MG63 (cell line): ENCODE data around the gene GATC. TPM values are rescaled to one million over a fixed set of nuclear protein-coding genes. Genes with fewer than 3 reads are reported as not detected.
"Not testable (repeated sequence)": the region's sequence is repeated elsewhere in the genome, so short reads cannot be mapped to it uniquely, and the experiment has no call there.

Experiments
- DNase-seq: peaks from one replicate; pipeline ENCODE4 v3.0.0-alpha.2; 2020
- H3K27me3 ChIP-seq: fragments of 250-450 bp; sonication (Bioruptor Pico); 2 replicates; pipeline ENCODE4 v1.5.1; 2020; ENCODE audit warnings: mild to moderate bottlenecking, moderate library complexity
- H3K36me3 ChIP-seq: fragments of 250-450 bp; sonication (Bioruptor Pico); 2 replicates; pipeline ENCODE4 v1.5.1; 2020; ENCODE audit warnings: mild to moderate bottlenecking, moderate library complexity
- H3K4me3 ChIP-seq: fragments of 250-450 bp; sonication (Bioruptor Pico); 2 replicates; pipeline ENCODE4 v1.5.1; 2020; ENCODE audit warnings: mild to moderate bottlenecking, moderate library complexity
- H3K9me3 ChIP-seq: fragments of 250-450 bp; sonication (Bioruptor Pico); 2 replicates; pipeline ENCODE4 v1.5.1; 2020; ENCODE audit warnings: mild to moderate bottlenecking, moderate library complexity
- total RNA-seq: library from RNA; depleted of rRNA; stranded (reverse); fragments of >200 nt; shearing (Covaris generic); gene quantifications from 2 replicates; pipeline ENCODE4 v1.2.3, GENCODE V29; 2014; ENCODE audit warnings: low replicate concordance

Gene GATC
- total RNA-seq, 1 experiment from 2014 or later = 14.8 TPM

DNA sequence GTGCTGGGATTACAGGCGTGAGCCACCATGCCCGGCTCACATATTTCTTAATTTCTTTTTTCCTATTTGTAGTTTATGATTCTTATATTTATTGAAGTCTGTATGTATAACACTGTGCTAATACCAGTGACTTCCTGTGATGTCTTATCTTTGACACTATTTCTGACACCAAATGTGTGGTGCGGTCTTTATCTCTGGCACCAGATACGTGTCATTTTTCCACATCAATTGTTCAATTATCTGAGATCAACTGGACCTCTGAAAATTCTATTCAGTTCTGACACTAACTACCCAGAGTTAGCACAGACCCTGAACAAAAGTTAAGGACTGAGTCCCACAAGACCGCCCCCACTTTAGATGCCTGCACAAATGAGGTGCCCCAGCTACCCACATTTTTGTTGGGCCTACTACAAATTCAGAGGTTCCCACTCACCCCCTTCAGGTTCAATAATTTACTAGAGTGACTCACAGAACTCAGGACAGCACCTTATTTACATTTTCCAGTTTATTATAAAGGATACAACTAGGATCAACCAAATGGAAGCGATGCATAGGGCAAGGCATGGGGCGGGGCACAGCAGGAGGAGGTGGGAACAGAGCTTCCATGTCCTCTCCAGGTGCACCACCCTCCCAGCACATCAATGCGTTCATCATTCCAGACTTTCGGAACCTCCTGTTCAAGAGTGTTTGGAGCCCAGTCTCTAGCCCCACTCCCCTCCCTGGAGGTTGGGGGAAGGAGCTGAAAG, 35.0 kb downstream of the GATC start:
- Histone ChIP-seq H3K9me3 (no peaks in the 10 kb centered on the region), H3K27me3 (no peaks in the 10 kb centered on the region), H3K4me3 (no peak overlapping the region), H3K36me3 (no peaks in the 10 kb centered on the region)
- no peak for DNase-seq

DNA sequence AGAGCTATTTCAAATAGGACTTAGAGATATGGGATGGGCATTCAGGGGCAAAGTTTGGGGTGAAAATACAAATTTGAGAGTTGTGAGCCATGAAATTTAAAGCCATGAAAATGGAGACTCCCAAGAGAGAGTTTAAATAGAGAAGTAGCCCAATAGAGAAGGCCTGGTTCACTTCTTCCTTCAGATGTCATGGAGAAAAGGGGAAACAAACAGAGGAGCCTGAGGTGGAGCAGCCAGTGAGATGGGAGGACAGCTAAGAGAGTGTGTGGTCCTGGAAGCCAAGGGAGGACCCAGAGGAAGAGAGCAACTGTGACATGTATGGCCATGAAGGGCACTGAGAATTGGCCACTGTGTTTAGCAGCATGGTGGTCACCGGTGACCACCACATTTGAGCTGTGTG, 37.4 kb downstream of the GATC start:
- Histone ChIP-seq H3K36me3 (no peaks in the 10 kb centered on the region), H3K4me3 (no peak overlapping the region), H3K27me3 (no peaks in the 10 kb centered on the region), H3K9me3 (no peaks in the 10 kb centered on the region)
- DNase-seq = no peak

DNA sequence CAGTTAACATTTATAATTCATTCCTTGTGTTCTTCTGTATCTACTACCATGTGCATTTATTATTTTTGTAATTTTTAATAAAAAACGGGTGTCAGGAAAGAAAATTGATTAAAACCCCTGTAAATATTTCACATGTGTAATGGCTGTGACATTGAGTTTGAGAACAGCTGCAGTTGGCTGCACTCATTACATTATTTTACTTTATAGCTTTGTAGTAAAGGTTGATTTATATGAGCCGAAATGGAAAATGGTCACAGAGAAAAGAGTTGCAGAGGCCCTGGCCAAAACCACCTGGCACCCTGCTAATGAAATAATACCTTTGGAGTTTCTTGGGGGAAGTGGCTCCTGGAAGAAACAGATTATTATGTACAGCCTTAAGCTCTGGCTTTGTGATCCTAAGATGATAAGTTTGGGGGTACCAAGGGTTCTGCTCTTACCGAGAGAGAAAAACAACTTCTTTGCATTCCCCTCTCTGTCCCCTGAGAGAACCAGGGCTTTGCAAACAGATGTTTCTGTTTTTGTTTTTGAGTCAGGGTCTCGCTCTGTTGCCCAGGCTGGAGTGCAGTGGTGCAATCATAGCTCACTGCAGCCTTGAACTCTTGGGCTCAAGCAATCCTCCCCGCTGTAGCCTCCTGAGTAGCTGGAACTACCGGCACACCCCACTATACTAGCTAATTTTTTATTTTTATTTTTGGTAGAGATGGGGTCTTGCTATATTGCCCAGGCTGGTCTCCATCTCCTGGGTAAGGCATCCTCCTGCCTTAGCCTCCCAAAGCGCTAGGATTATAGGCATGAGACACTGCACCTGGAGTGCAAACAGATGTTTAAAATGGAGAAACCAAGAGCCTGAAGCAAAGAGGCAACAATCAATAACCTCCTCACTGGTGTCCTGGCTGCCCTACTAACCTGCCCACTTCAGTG, 40.0 kb downstream of the GATC start:
- H3K27me3 ChIP-seq = no peaks in the 10 kb centered on the region
- H3K9me3 ChIP-seq = no peaks in the 10 kb centered on the region
- no peak overlapping the region for H3K4me3 ChIP-seq
- no peak for DNase-seq
- H3K36me3 ChIP-seq = peaks cover 9% of the 10 kb centered on the region

DNA sequence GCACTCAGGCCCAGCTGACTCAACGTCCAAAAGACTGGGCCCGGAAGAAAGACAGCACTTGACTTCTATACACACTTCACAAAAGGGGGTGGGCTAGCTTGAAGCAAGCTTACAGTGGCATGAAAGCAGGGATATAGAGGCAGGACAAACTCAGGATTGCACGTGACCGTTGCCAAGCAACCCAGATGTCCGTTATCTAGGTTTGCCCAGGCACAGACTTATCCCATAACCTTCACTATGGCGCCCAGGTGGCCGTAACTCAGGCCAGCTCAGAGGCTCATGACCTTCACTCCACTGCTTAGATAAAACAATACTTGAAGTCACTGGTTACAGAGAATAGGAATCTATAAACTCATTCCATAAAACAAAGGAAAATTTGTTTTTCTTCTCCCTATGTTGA, 41.3 kb downstream of the GATC start:
- not testable (repeated sequence) for DNase-seq, H3K27me3 ChIP-seq, H3K9me3 ChIP-seq, H3K4me3 ChIP-seq
- H3K36me3 ChIP-seq = peaks cover 11% of the 10 kb centered on the region

DNA sequence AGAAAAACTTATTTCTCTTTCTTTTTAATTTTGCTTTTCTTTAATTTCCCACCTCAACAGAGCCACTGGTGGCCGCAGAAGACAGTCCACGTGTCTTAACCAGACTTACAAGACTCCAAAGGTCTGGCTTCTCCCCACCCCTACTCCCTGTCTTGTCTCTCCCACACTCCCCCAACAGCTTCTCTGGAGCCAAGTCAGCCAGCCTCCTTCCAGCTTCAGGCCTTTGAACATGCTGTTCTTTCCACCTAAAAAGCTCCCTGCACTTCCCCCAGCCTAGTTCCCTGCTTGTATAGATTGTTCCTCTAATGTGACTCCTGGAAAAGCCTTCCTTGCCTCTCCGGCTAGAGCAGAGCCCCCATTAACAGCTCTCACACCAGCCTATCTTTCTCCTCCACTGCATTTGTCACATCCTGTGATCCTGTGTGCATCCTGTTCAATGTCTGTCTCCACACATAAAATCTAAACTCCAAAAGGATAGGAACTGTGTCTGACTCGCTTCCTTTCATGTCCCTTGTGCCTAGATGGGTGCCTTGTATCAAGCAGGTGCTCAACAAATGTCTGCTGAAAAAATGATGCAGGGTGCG, 41.9 kb downstream of the GATC start:
- no peaks in the 10 kb centered on the region for H3K27me3 ChIP-seq
- H3K9me3 ChIP-seq = no peaks in the 10 kb centered on the region
- no peak overlapping the region for H3K4me3 ChIP-seq
- H3K36me3 ChIP-seq = peaks cover 11% of the 10 kb centered on the region
- DNase-seq = no peak

DNA sequence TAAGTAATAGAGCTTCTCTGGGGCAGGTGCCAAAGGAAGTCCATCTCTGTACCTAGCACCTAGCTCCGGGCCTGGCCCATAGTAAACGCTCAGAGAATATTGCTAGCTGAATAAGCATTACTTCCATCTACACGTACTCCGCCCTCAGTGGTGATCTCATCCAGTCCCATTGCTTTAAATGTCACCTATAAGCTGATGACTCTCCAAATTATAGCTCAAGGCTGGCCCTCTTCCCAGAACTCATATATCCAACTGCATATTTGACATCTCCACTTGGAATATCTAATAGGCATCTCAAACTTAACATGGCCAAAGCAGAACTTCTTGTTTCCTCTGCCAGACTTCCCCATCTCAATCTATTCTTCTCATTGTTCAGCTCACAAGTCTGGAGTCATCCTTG, 42.8 kb downstream of the GATC start:
- Histone ChIP-seq H3K27me3 (no peaks in the 10 kb centered on the region), H3K9me3 (no peaks in the 10 kb centered on the region), H3K36me3 (peaks cover 11% of the 10 kb centered on the region), H3K4me3 (no peak overlapping the region)
- DNase-seq = peak; percentile 49

DNA sequence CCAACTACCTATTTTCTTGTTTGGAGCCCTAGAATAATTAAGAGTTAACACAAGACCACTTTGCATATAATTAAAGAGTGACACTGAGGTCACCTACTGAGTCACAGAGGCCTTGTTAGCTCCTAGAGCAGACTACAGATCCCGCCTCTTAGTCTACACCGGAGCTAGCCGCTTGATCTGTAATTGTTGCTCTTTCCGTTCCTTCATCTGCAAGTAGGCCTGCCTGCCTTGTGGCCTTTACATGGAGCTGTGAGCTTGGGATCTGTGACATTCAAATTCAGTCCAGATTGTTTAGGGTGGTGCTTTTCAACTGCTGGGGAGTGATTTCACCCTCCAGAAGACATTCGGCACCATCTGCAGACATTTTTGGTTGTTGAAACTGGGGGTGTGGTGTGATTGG, 44.1 kb downstream of the GATC start:
- Histone ChIP-seq H3K9me3 (no peaks in the 10 kb centered on the region), H3K27me3 (no peaks in the 10 kb centered on the region)

DNA sequence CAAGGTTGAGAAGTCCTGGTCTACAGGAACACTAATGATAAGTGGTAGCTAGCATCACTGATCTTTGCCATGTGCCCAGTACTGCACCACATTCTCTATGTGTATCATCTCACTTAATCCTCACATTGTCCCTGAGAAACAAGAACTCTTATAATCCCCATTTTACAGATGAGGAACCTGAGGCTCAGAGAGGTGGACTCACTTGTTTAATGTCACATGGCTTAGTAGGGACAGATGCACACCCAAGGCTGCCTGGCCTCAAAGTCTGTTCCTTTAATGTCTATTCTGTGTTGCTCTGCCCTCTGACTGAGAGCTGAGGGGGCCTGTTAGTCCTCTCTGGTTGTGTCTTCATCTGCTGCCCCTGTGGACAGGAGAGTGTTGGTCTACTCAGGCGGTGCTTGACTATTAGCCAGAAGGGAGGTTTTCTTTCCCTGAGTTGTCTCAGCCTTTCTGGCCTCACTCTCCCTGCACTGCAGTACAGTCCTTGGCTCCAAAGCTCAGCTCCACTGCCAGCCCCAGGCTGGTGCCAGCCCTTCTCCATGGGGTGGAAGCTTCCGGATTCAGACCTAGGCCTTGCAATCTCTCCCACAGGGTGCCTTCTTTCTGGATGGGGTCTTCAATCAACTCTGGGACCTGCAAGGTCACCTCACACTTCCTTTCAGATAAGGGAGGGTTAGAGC, 44.7 kb downstream of the GATC start:
- Histone ChIP-seq H3K27me3 (no peaks in the 10 kb centered on the region), H3K9me3 (no peaks in the 10 kb centered on the region)
- DNase-seq = no peak

More for the DNA sequence above, 44.1 kb downstream of the GATC start:
- H3K36me3 ChIP-seq = peaks cover 11% of the 10 kb centered on the region
- DNase-seq = no peak
- no peak overlapping the region for H3K4me3 ChIP-seq

DNA sequence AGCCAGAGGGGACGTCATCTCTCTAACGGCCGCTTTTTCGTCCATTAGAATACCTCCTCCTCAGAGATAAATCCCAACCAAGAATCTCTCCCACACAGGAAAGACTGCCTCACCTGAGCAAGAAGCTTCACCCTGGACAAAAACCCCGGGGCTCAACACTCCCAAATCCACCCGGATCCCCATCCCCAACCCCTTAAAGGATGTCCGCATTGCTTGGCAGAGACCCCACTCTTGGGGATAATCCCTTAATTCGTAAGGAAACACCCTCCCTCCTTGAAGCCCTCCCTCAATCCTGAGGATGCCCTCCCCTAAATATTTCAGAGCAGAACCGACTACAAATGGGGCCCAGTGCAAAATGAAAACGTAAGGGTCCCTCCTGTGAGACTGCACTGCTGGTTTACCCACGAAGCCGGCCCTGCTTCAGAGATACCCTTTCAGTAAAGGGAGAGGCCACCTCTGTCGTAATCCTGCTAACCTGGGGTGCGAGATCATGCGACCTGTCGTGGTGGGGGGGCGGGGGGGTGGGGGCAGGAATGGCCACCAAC, 49.0 kb downstream of the GATC start:
- Histone ChIP-seq H3K36me3 (peaks cover 41% of the 10 kb centered on the region), H3K4me3 (peak overlapping the region; percentile 85), H3K9me3 (no peaks in the 10 kb centered on the region), H3K27me3 (no peaks in the 10 kb centered on the region)
- DNase-seq = no peak

More for the DNA sequence above, 44.7 kb downstream of the GATC start:
- Histone ChIP-seq H3K36me3 (peaks cover 11% of the 10 kb centered on the region), H3K4me3 (no peak overlapping the region)

DNA sequence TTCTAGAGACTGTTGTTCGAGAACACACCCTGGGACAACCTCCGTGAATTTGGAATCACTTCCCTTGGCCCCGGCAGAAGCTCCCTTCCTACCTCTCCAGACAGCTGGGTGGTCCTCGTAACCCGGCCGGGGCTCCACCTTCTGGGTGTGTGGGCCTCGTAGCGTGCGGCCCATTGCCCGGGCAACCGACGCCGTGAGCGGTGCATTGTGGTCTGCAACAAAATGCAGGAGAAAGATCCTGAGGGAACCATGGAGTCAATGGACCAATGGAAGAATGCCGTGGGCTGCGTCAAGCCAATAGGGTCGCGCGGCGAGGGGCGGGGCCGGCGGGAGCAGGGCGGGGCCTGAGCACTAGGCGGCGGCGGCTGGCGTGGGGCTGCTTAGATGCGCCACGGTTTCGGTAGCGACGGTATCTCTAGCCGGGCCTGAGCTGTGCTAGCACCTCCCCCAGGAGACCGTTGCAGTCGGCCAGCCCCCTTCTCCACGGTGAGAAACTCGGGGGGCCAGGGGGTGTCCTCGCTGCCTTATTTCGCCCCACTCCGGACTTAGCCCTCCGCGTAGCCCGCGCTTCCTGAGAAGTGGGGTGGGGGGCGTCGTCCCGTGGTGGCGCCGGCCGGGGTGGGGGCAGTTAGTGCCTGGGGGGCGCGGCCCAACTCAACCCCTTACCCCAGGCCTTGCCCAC, 49.6 kb downstream of the GATC start, which contains the start of gene DYNLL1:
Gene DYNLL1, plus strand, starts transcription at position 383 of the 682 bp plus-strand sequence. CDS start 309 bp downstream, outside the sequence.
- H3K27me3 ChIP-seq = no peaks in the 10 kb centered on the region
- peak within 1 kb of the TSS; percentile 85 for H3K4me3 ChIP-seq
- DNase-seq = peak; percentile 93
- peaks cover 42% of the 10 kb centered on the region for H3K36me3 ChIP-seq
- H3K9me3 ChIP-seq = no peaks in the 10 kb centered on the region

DNA sequence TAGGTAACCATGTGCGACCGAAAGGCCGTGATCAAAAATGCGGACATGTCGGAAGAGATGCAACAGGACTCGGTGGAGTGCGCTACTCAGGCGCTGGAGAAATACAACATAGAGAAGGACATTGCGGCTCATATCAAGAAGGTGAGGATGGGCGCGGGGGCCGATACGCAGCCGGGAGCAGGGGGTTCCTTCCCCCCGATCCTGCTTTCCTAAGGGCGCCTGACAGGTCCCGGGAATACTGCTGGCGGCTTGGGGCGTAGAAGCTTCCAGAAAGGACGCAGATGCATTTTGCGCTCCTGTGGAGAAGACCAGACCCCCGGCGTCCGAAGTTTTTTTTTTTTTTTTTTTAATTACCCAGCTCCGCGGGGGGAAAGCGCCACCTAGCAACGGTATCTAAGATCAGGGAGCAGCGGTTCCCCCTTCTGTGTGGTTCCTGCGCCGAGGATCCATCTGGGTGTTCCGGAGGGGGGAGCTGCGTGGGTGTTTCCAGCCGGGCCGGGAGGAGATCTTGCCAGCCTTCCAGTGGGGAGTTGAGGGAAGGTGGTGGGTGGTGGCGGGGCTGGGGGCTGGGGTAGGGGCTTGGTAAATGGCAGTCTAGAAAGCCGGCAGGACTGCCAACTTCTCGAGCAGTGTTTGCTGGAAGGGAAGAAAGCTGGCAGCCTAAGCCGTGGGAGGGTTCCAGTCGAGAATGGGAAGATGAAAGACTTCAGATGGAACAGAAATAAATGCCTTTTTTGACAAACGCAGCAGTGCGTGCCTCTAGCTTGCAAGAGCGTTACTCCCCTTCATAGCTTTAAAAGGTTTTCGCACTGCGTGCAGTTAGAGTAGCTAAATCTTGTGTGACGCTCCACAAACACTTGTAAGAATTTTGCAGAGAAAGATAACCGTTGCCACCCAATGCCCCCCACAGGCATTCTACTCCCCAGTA, 50.4 kb downstream of the GATC start:
- DNase-seq = peak; percentile 49
- Histone ChIP-seq H3K27me3 (no peaks in the 10 kb centered on the region), H3K4me3 (peak overlapping the region; percentile 85), H3K36me3 (peaks cover 41% of the 10 kb centered on the region), H3K9me3 (no peaks in the 10 kb centered on the region)

DNA sequence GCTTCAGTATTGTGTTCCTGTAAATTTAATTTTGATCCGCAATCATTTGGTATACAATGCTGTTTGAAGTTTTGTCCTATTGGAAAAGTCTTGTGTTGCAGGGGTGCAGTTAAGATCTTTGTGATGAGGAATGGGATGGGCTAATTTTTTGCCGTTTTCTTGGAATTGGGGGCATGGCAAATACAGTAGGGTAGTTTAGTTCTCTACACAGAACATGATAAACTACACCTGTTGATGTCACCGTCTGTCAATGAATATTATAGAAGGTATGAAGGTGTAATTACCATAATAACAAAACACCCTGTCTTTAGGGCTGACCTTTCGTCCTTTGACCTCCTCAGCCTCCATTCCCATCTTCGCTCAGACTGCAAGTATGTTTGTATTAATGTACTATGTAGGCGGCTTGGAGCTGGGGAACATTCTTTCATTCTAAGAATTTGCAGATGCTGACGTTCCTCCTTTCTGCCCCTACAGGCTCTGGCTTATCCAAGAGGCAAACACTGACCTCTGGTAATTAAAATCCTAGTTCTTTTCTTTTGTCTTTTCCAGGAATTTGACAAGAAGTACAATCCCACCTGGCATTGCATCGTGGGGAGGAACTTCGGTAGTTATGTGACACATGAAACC, 51.4 kb downstream of the GATC start:
- Histone ChIP-seq H3K36me3 (peaks cover 44% of the 10 kb centered on the region), H3K27me3 (no peaks in the 10 kb centered on the region), H3K9me3 (no peaks in the 10 kb centered on the region), H3K4me3 (peak overlapping the region; percentile 85)
- DNase-seq = no peak

DNA sequence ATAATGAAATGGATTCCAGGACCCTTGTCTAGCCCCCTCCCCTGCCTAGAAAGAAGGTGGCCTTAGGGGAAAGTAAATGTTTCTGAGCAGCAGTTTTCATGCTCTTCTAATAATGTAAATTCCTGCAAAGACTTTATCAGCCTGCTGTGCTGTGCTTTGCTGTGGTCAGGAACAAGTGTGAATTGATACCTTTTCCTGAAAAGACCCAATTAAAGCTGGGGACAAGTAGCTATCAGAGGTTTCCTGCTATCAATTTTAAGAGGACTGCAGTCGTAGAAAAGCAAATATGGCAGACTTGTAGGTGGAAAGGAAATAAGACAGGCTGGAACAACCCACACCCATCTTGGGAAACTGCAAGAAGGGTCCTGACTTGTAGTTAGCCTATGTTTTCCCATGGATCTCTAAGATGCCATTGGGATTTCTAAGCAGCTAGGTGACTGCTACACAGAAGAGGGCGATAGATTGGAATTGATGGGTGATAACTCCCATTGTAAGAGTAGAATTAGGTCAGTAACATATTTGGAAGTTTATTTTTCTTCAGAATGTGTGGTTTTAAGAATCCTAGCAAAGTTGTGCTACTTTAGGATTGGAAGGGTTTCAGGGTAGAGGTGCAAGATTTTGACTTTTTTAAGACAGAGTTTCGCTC, 52.7 kb downstream of the GATC start:
- Histone ChIP-seq H3K27me3 (no peaks in the 10 kb centered on the region), H3K9me3 (no peaks in the 10 kb centered on the region), H3K36me3 (peaks cover 56% of the 10 kb centered on the region), H3K4me3 (no peak overlapping the region)
- DNase-seq = no peak

DNA sequence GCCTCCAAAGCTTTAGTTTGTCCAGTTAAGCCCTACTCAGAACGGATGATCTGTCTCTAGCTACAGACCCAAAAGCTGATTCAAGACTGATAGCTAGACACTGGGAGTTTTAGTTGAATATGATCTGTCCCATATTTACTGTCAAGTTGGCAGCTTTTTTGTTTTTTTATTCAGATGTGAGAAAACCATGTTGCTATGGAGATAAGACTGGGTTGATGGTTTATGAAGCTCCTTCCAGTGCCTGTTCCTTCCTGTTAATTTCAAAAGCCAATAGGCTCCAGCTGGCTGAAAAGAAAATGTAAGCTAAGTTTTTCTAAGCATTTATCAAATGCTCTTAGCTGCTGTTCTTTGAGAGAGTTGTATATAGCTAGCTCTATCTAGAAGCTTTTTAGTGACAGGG, 54.3 kb downstream of the GATC start:
- H3K4me3 ChIP-seq = no peak overlapping the region
- no peaks in the 10 kb centered on the region for H3K9me3 ChIP-seq
- H3K27me3 ChIP-seq = no peaks in the 10 kb centered on the region
- no peak for DNase-seq
- H3K36me3 ChIP-seq = peaks cover 64% of the 10 kb centered on the region
